HCT116 (cell line): ENCODE measurements around the gene TNS3. TPM values are rescaled to one million over a fixed set of nuclear protein-coding genes. Genes with fewer than 3 reads are reported as not detected.

Experiments used
- ATAC-seq: fragments of 200-7000 bp; cut with Tn5 transposase; 2 replicates; pipeline ENCODE4 v1.9.1; 2020; ENCODE audit warnings: mild to moderate bottlenecking, moderate library complexity
- BruUV-seq: library from RNA; stranded (reverse); fragments of 400-500 nt; replicated peaks from 2 replicates; lab custom pipeline; 2021; lab: Mats Ljungman, UMichigan
- CTCF ChIA-PET: fragments of 300-600 bp; sonication (Branson Sonifier 250); formaldehyde crosslinking; loops from one replicate; lab custom pipeline; 2021; ENCODE audit warnings: antibody characterized with exemption; lab: Charles Lee
- POLR2A ChIA-PET: fragments of 300-600, 350-600 bp; sonication (Branson Sonifier 250); formaldehyde crosslinking; loops from one replicate; lab custom pipeline; 2021; ENCODE audit warnings: antibody characterized with exemption; lab: Charles Lee
- RAD21 ChIA-PET, 2 experiments: fragments of 300-600 bp; sonication (Branson Sonifier 250); formaldehyde crosslinking; loops; one replicate each; lab custom pipeline; 2023; ENCODE audit warnings: low total read pairs in 2 of 2; ENCODE audit not compliant: uncharacterized antibody in 2 of 2, unreplicated experiment in 2 of 2, low non-redundant PET in 1 of 2; lab: Charles Lee
- DNase-seq: peaks from one replicate; pipeline ENCODE4 v3.0.0-alpha.2; 2010; ENCODE audit warnings: low read depth, low spot score
- H2AFZ ChIP-seq: fragments of 200-600 bp; shearing (Covaris generic), sonication (generic); 2 replicates; pipeline ENCODE4 v1.6.1; 2017; ENCODE audit warnings: low read depth, mixed run types, mixed read lengths, antibody characterized with exemption, low read length; ENCODE audit not compliant: poor library complexity, severe bottlenecking
- H3K27ac ChIP-seq: 2 replicates; pipeline ENCODE4 v1.5.1; 2012; ENCODE audit warnings: low read depth, low read length
- H3K27me3 ChIP-seq: fragments of 200-600 bp; sonication (generic); 2 replicates; pipeline ENCODE4 v1.6.1; 2016; ENCODE audit warnings: mixed run types, low read length, mixed read lengths; ENCODE audit not compliant: insufficient read depth
- H3K36me3 ChIP-seq, 2 experiments: fragments of 200-500 bp in 1 of 2; fragments of 200-600 bp in 1 of 2; sonication (Bioruptor generic) in 1 of 2; sonication (generic) in 1 of 2; 2 replicates each; pipeline versions ENCODE4 v1.5.1 to v1.6.1; 2014 to 2016; ENCODE audit warnings: low read length in 2 of 2, inconsistent platforms in 1 of 2, mixed read lengths in 1 of 2, mixed run types in 1 of 2; ENCODE audit not compliant: insufficient read depth in 2 of 2, control insufficient read depth in 1 of 2
- H3K4me1 ChIP-seq, 2 experiments: fragments of 200-600 bp in 1 of 2; sonication (generic) in 1 of 2; 2 replicates each; pipeline versions ENCODE4 v1.5.1 to v1.6.1; 2012 to 2017; ENCODE audit warnings: low read length in 2 of 2, inconsistent platforms in 1 of 2, mild to moderate bottlenecking in 1 of 2, mixed read lengths in 1 of 2, mixed run types in 1 of 2, moderate library complexity in 1 of 2; ENCODE audit not compliant: insufficient read depth in 2 of 2, control insufficient read depth in 1 of 2
- H3K4me2 ChIP-seq: fragments of 200-600 bp; sonication (generic); 2 replicates; pipeline ENCODE4 v1.6.1; 2017; ENCODE audit warnings: mixed run types, low read length, mixed read lengths
- H3K4me3 ChIP-seq, 2 experiments: fragments of 200-600 bp in 1 of 2; sonication (generic) in 1 of 2; replicated peaks in 1 of 2; 2 replicates each; pipeline ENCODE4 v1.5.1; 2011 to 2016; ENCODE audit warnings: low read length in 2 of 2, control low read depth in 1 of 2, low read depth in 1 of 2, mild to moderate bottlenecking in 1 of 2, mixed read lengths in 1 of 2, mixed run types in 1 of 2
- H3K79me2 ChIP-seq: fragments of 200-600 bp; sonication (generic); 2 replicates; pipeline ENCODE4 v1.6.1; 2017; ENCODE audit warnings: mild to moderate bottlenecking, mixed run types, low read length, moderate library complexity, mixed read lengths; ENCODE audit not compliant: insufficient read depth
- H3K9ac ChIP-seq: fragments of 200-600 bp; sonication (generic); 2 replicates; pipeline ENCODE4 v1.6.1; 2016; ENCODE audit warnings: low read length, mixed read lengths
- H3K9me2 ChIP-seq: fragments of 200-600 bp; sonication (generic), shearing (Covaris generic); 2 replicates; pipeline ENCODE4 v1.6.1; 2017; ENCODE audit warnings: mixed run types, mild to moderate bottlenecking, moderate library complexity; ENCODE audit not compliant: insufficient read depth
- H3K9me3 ChIP-seq, 2 experiments: fragments of 200-500 bp in 1 of 2; fragments of 200-600 bp in 1 of 2; sonication (Bioruptor generic) in 1 of 2; sonication (generic) in 1 of 2; 2 replicates each; pipeline ENCODE4 v1.6.1; 2014 to 2017; ENCODE audit warnings: low read length in 2 of 2, mixed read lengths in 2 of 2, inconsistent platforms in 1 of 2, low read depth in 1 of 2, mild to moderate bottlenecking in 1 of 2, mixed run types in 1 of 2, moderate library complexity in 1 of 2; ENCODE audit not compliant: control insufficient read depth in 1 of 2, insufficient read depth in 1 of 2
- H4K20me1 ChIP-seq: fragments of 200-600 bp; sonication (generic), shearing (Covaris generic); 2 replicates; pipeline ENCODE4 v1.6.1; 2017; ENCODE audit warnings: mixed run types, mild to moderate bottlenecking, moderate library complexity; ENCODE audit not compliant: insufficient read depth
- CEBPB ChIP-seq: IDR thresholded peaks from 2 replicates; pipeline ENCODE4 v1.6.1; 2012; ENCODE audit warnings: low read depth
- CTCF ChIP-seq, 3 experiments: fragments of 200-600 bp in 1 of 3; sonication (generic) in 1 of 3; IDR thresholded peaks in 2 of 3; conservative IDR thresholded peaks in 1 of 3; 2 replicates each; pipeline ENCODE4 v1.5.1; 2012 to 2017; ENCODE audit warnings: low read depth in 2 of 3, low read length in 2 of 3, antibody characterized with exemption in 1 of 3, borderline replicate concordance in 1 of 3, control low read depth in 1 of 3, mild to moderate bottlenecking in 1 of 3, mixed read lengths in 1 of 3, mixed run types in 1 of 3, moderate library complexity in 1 of 3; ENCODE audit not compliant: insufficient read depth in 1 of 3
- EGR1 ChIP-seq: IDR thresholded peaks from 2 replicates; pipeline ENCODE4 v1.6.1; 2012; ENCODE audit warnings: low read depth
- FOSL1 ChIP-seq: IDR thresholded peaks from 2 replicates; pipeline ENCODE4 v1.6.1; 2012; ENCODE audit warnings: low read depth
- RAD21 ChIP-seq: IDR thresholded peaks from 2 replicates; pipeline ENCODE4 v1.6.1; 2012; ENCODE audit warnings: low read depth, mild to moderate bottlenecking
- SRF ChIP-seq: IDR thresholded peaks from 2 replicates; pipeline ENCODE4 v1.6.1; 2012; ENCODE audit warnings: low read depth
- YY1 ChIP-seq: IDR thresholded peaks from 2 replicates; pipeline ENCODE4 v1.6.1; 2011; ENCODE audit warnings: low read length, low read depth, moderate library complexity, mild to moderate bottlenecking; ENCODE audit not compliant: insufficient replicate concordance; ENCODE audit errors: extremely low read depth
- ZNF274 ChIP-seq: fragments of 200-500 bp; sonication (Bioruptor generic); IDR thresholded peaks from 2 replicates; pipeline ENCODE4 v1.6.1; 2014; ENCODE audit warnings: mild to moderate bottlenecking, low read depth, low read length, inconsistent platforms
- intact Hi-C: fragments of 100-400 bp; cut with micrococcal nuclease; formaldehyde crosslinking; loops from 2 replicates; pipeline ENCODE4 v1.10.0; 2022
- total RNA-seq: library from RNA; stranded (reverse); gene quantifications from one replicate; pipeline ENCODE4 v1.2.1, GENCODE V29; 2021; ENCODE audit not compliant: unreplicated experiment

TNS3 gene
- total RNA-seq, 1 experiment from 2014 or later: 9.1 TPM

- TF ChIP-seq FOSL1: no peak
- peak; percentile 34 to 58 (median 56); a peak in 5 of 6 replicates for TF ChIP-seq CTCF (IDR thresholded peaks at IDR 0.05 in 2 of 3, conservative IDR thresholded peaks at IDR 0.05 in 1 of 3; ENCODE audit: borderline replicate concordance in 1 of 3, insufficient read depth in 1 of 3, low read depth in 2 of 3, low read length in 2 of 3)
- TF ChIP-seq RAD21: peak; percentile 76
- ChIA-PET RAD21 (interaction anchor here in 1 of 2 experiments (0.7 kb wide), 1 partner anchor 26 kb away, joined by 3 read pairs; no protein-coding TSS in a partner anchor), POLR2A (interaction anchor here (0.7 kb wide), 1 partner anchor 340 kb away, joined by 3 read pairs; no protein-coding TSS in a partner anchor), CTCF (interaction anchor here (0.8 to 1.3 kb wide), 4 partner anchors 9 to 374 kb away, joined by 3 to 9 read pairs (median 4); no protein-coding TSS in a partner anchor)
- Histone ChIP-seq H3K9ac (no peak overlapping the region), H3K9me2 (no peaks in the 10 kb centered on the region), H3K79me2 (no peaks in the 10 kb centered on the region), H4K20me1 (no peaks in the 10 kb centered on the region), H2AFZ (no peak overlapping the region), H3K36me3 (no peaks in the 10 kb centered on the region), H3K4me1 (peaks cover 7 to 12% of the 10 kb centered on the region in 2 experiments; a peak in 3 of 4 replicates), H3K4me3 (no peak overlapping the region), H3K9me3 (no peaks in the 10 kb centered on the region), H3K4me2 (no peak overlapping the region), H3K27me3 (no peaks in the 10 kb centered on the region), H3K27ac (no peak overlapping the region)
- DNase-seq: no peak
- no TSS peak for BruUV-seq
- intact Hi-C loops: loop anchor here (1.0 kb wide), 1 partner anchor 375 kb away; no protein-coding TSS in a partner anchor
- ATAC-seq: peak; percentile 76
Observed at GRCh38 chr7:47444376-47445098, 137.4 kb downstream of the TNS3 start.

- TF ChIP-seq CEBPB (no peak), ZNF274 (no peak), SRF (no peak), EGR1 (no peak), YY1 (no peak)
- ChIA-PET CTCF (interaction anchor here (1.1 to 1.2 kb wide), 2 partner anchors 9 to 176 kb away, joined by 3 to 4 read pairs; no protein-coding TSS in a partner anchor), POLR2A (no interaction called here), RAD21 (no interaction called here)
- BruUV-seq: no TSS peak
- H3K9ac ChIP-seq: no peak overlapping the region
- no peak overlapping the region for H3K4me3 ChIP-seq
- H3K4me2 ChIP-seq: no peak overlapping the region
- H2AFZ ChIP-seq: no peak overlapping the region
- ATAC-seq (no peak), DNase-seq (no peak)
- H3K36me3 ChIP-seq: no peaks in the 10 kb centered on the region
- intact Hi-C loops: no loop called here
- H3K9me3 ChIP-seq: no peaks in the 10 kb centered on the region
- no peaks in the 10 kb centered on the region for H4K20me1 ChIP-seq
- H3K4me1 ChIP-seq: peaks cover 7 to 12% of the 10 kb centered on the region in 2 experiments; a peak in 3 of 4 replicates
- H3K27ac ChIP-seq: no peak overlapping the region
- no peaks in the 10 kb centered on the region for H3K9me2 ChIP-seq
- no peaks in the 10 kb centered on the region for H3K27me3 ChIP-seq
- no peaks in the 10 kb centered on the region for H3K79me2 ChIP-seq
Observed at GRCh38 chr7:47443049-47443448, 138.9 kb downstream of the TNS3 start.
